NCI-H510A treated with DMSO at 0.1 percent for 48 hours (cell line): ENCODE measurements around the gene TAOK1.
"Not testable (repeated sequence)": the region's sequence is repeated elsewhere in the genome, so short reads cannot be mapped to it uniquely, and the experiment has no call there.

ENCODE experiments used
- DNase-seq: peaks from one replicate; lab custom pipeline; 2025; lab: John Stamatoyannopoulos, UW

Gene TAOK1

GRCh38 chr17:29389982-29390850 is at the start of gene TAOK1:
TSS of gene TAOK1 (plus strand) at chr17:29390363. CDS start at chr17:29451549, 61,186 bp downstream.
- peak; percentile 92 for DNase-seq

- no peak for DNase-seq
Measured at GRCh38 chr17:29341726-29342125, 48.4 kb upstream of the TAOK1 start.

DNA sequence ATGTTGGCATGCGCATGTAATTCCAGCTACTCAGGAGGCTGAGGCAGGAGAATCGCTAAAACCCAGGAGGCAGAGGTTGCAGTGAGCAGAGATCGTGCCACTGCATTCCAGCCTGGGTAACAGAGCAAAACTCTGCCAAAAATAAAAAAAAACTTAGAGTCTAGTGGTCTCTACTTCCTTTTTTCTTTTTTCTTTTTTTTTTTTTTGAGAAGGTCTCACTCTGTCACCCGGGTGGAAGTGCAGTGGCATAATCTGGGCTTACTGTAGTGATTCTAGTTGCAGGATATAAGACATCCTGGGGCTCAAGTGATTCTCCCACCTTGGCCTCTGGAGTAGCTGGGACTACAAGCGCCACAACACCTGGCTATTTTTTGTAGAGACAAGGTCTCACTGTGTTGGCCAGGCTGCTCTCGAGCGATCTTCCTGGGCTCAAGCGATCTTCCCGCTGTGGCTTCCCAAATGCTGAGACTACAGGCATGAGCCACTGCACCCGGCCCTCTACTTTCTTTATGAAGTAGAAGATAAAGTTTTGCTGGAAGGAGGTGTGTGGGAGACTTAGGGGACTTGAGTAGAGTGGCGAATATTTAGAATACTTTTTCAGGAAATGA is 47.9 kb upstream of the TAOK1 start:
- no peak for DNase-seq

GRCh38 chr17:29344201-29344856 is 45.8 kb upstream of the TAOK1 start:
- no peak for DNase-seq

DNA sequence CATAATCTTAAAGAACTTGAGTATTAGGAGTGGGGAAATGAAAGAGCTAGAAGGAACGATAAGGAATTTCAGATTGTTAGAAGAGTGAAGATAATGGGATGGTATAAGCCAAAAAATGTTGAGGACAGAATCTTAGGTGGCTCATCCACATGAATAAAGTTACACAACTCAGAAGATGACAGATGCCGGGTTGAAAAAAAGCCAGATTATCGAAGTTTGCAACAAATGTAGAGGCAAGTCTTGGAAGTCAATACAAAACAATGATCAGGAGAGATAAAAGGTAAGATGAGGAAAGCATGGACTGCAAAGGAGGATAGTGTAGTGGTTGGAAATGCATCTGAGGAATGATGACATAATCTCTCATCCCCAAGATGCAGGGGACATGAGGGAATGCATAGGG is 45.1 kb upstream of the TAOK1 start:
- no peak for DNase-seq

DNA sequence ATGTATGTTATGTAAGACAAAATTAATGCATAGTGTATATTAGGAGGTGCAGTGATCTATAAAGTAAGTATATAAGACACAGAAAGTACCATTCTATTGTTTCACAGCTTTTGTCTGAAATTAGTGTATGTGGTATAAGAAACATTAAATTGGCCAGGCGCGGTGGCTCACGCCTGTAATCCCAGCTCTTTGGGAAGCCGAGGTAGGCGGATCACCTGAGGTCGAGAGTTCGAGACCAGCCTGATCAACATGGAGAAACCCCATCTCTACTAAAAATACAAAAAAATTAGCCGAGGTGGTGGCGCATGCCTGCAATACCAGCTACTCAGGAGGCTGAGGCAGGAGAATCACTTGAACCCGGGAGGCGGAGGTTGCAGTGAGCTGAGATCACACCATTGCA is 44.7 kb upstream of the TAOK1 start:
- not testable (repeated sequence) for DNase-seq

DNA sequence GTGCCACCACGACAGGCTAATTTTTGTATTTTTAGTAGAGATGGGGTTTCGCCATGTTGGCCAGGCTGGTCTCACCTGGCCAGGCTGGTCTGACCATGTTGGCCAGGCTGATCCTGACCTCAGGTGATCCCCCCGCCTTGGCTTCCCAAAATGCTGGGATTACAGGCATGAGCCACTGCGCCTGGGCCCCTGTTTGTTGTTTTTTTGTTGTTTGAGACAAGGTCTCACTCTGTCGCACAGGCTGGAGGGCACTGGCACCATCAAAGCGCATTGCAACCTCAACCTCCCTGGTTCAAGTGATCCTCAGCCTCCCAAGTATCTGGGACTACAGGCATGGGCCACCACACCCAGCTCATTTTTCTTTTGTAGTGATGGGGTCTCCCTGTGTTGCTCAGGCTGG is 43.7 kb upstream of the TAOK1 start:
- DNase-seq = no peak

- DNase-seq = no peak
Measured at GRCh38 chr17:29347831-29348629, 42.1 kb upstream of the TAOK1 start.

DNA sequence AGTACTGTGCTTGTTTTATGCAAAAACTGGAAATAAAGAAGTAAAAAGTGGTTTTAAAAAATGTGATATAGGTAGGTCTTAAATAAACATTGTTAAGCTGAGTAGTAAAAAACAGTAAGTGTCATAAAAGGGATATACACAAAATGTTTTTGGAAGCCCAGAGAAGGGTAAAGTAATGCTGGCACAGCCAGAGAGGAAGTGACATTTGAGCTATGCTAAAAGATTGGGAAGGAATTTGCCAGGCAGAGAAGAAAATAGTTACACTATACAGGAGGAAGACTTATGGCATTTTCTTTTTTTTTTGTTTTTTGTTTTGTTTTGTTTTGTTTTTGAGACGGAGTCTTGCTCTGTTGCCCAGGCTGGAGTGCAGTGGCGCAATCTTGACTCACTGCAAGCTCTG is 40.8 kb upstream of the TAOK1 start:
- DNase-seq = no peak

GRCh38 chr17:29352146-29352545 is 38.0 kb upstream of the TAOK1 start:
- DNase-seq = no peak

- DNase-seq = no peak
Measured at GRCh38 chr17:29357232-29357631, 32.9 kb upstream of the TAOK1 start.

DNA sequence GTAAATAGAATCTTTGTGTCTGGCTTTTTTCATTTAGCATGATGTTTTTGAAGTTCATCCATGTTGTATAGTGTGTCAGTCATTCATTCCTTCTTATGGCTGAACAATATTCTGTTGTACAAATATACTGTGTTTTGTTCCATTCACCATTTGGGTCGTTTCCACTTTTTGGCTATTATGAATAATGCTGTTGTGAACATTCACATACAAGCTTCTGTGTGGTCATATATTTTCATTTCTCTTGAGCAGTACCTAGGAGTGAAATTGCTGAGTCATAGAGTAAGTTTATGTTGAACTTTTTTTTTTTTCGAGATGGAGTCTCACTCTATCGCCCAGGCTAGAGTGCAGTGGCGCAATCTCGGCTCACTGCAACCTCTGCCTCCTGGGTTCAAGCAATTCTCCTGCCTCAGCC is 32.3 kb upstream of the TAOK1 start:
- DNase-seq = no peak

GRCh38 chr17:29358416-29358815 is 31.7 kb upstream of the TAOK1 start:
- no peak for DNase-seq

- no peak for DNase-seq
Measured at GRCh38 chr17:29359777-29360176, 30.4 kb upstream of the TAOK1 start.

DNA sequence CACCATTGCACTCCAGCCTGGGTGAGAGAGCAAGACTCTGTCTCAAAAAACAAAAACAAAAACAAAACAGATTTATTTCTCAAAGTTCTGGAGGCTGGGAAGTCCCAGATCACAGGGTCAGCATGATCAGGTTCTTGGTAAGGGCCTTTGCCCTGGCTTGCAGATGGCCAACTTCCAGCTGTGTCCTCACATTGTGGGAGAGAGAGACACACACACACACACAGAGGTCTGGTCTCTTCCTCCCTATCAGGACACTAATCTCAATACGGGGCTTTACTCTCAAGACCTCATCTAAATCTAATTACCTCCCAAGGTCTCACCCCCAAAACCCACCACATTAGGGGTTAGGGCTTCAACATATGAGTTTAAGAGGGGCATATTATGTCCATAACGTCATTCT is 26.4 kb upstream of the TAOK1 start:
- no peak for DNase-seq

GRCh38 chr17:29364691-29365090 is 25.5 kb upstream of the TAOK1 start:
- no peak for DNase-seq

DNA sequence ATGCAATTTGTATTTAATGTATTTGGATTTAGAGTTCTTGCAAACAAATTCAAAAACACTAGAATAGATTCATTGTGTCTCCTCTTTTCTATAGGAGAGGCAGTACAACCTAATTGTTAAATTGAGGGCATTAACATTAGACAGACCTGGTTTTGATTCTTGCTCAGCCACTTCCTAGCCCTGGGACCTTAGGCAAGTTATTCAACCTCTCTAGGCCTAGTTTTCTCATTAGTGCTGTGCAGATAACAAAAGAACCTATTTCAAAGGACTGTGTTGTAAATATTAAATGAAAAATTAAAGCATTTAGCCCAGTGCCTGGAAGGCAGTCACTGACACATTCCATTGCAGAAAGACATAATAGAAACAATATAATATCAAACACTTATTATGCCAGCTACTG is 22.0 kb upstream of the TAOK1 start:
- no peak for DNase-seq

DNA sequence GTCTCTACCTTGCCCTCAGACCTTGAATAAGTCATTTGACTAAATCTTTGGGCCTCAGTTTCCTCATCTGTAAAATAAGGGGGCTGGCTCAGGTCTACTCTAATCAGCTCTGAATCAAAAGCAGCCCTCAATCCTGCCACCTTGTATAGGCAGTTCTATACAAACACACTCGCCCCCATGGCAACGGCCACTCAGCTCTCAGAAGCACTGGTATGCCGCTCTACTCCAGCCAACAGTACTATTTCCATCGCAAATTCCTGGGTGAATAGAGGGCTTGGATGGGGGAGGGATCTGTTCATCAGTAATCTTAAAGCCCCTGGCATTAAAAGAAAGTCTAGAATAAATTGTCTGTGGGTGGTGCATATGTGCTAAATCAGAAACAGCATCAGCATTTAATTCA is 21.2 kb upstream of the TAOK1 start:
- no peak for DNase-seq

- DNase-seq = peak; percentile 79
Measured at GRCh38 chr17:29369831-29370735, 20.1 kb upstream of the TAOK1 start.

DNA sequence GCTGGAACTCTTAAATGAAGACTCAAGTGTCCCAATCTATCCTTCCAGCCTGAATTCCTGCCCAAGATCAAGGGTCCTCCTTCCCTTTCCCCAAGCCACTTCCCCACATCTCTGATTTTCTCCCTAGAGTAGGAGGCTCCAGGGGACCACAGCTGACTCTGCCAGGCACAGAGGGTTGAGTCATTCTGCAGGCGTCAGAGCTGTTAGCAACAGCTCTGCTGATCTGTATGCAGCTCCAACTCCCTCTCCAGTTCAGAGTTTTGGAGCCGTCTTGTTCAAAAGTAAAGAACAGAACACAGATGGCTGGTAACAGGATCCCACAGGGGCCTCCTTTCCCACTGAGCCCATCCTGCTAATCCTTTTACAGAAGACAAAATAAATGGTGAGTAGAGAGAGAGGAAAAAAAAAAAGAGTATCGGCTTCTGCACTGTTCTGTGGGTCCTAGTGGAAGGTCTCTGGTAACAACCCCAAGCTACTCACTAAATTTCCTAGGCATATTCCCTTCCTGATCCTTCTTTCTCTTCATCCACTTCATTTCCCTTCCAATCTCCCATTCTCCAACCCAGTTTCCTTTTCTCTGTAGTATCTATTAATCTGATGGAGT is 13.4 kb upstream of the TAOK1 start:
- no peak for DNase-seq

- no peak for DNase-seq
Measured at GRCh38 chr17:29378500-29378899, 11.7 kb upstream of the TAOK1 start.
